Liver (tissue), 9 donors: ENCODE results near the gene ZC3H11A. TPM values are rescaled to one million over a fixed set of nuclear protein-coding genes. Genes with fewer than 3 reads are reported as not detected.

Experiments
- DNase-seq: peaks from one replicate; pipeline ENCODE4 v3.0.0-alpha.2; 2017; ENCODE audit warnings: low spot score
- H3K27ac ChIP-seq, 2 donors: one replicate each; pipeline ENCODE4 v1.7.0; 2013; ENCODE audit warnings: inconsistent platforms in 2 of 2, low read length in 2 of 2, control low read depth in 1 of 2, low read depth in 1 of 2, mild to moderate bottlenecking in 1 of 2
- H3K27me3 ChIP-seq, 4 donors: one replicate each; pipeline versions ENCODE4 v1.6.1 to v1.7.0; 2013; ENCODE audit warnings: low read length in 3 of 4, inconsistent platforms in 1 of 4, mild to moderate bottlenecking in 1 of 4, moderate library complexity in 1 of 4; ENCODE audit not compliant: control insufficient read depth in 4 of 4, insufficient read depth in 4 of 4
- H3K36me3 ChIP-seq, 4 donors: one replicate each; pipeline versions ENCODE4 v1.6.1 to v1.7.0; 2013; ENCODE audit warnings: low read length in 3 of 4, mild to moderate bottlenecking in 3 of 4, low read depth in 1 of 4, moderate library complexity in 1 of 4; ENCODE audit not compliant: control insufficient read depth in 4 of 4, insufficient read depth in 3 of 4
- H3K4me1 ChIP-seq, 4 donors: one replicate each; pipeline versions ENCODE4 v1.6.1 to v1.7.0; 2013; ENCODE audit warnings: low read length in 3 of 4, mild to moderate bottlenecking in 3 of 4, moderate library complexity in 1 of 4; ENCODE audit not compliant: control insufficient read depth in 4 of 4, insufficient read depth in 4 of 4
- H3K4me3 ChIP-seq, 3 donors: one replicate each; pipeline versions ENCODE4 v1.6.1 to v1.7.0; 2013; ENCODE audit warnings: low read length in 3 of 3, control low read depth in 1 of 3, low read depth in 1 of 3, mild to moderate bottlenecking in 1 of 3
- H3K9ac ChIP-seq, 2 donors: one replicate each; pipeline ENCODE4 v1.7.0; 2013; ENCODE audit warnings: low read length in 2 of 2, mild to moderate bottlenecking in 2 of 2, moderate library complexity in 2 of 2, control low read depth in 1 of 2, low read depth in 1 of 2
- H3K9me3 ChIP-seq, 4 donors: one replicate each; pipeline versions ENCODE4 v1.6.1 to v1.7.0; 2013; ENCODE audit warnings: low read length in 3 of 4; ENCODE audit not compliant: control insufficient read depth in 4 of 4
- CTCF ChIP-seq: fragments of 150-350 bp; IDR thresholded peaks from 2 replicates; pipeline ENCODE4 v1.5.1; 2017; ENCODE audit warnings: improper control_type of control experiment, low read depth, low read length; ENCODE audit not compliant: missing input control
- EGR1 ChIP-seq, 2 donors: IDR thresholded peaks; 2 replicates each; pipeline ENCODE4 v1.6.1; 2016 to 2018; ENCODE audit warnings: antibody characterized with exemption in 2 of 2, low read depth in 2 of 2
- FOXA1 ChIP-seq: IDR thresholded peaks from 2 replicates; pipeline ENCODE4 v1.6.1; 2016; ENCODE audit warnings: antibody characterized with exemption
- FOXA2 ChIP-seq: IDR thresholded peaks from 2 replicates; pipeline ENCODE4 v1.6.1; 2016; ENCODE audit warnings: antibody characterized with exemption
- GABPA ChIP-seq, 2 donors: IDR thresholded peaks in 1 of 2; conservative IDR thresholded peaks in 1 of 2; 2 replicates each; pipeline ENCODE4 v1.6.1; 2016; ENCODE audit warnings: antibody characterized with exemption in 2 of 2, mild to moderate bottlenecking in 1 of 2, moderate library complexity in 1 of 2
- HNF4A ChIP-seq, 2 donors: conservative IDR thresholded peaks; 2 replicates each; pipeline ENCODE4 v1.6.1; 2016; ENCODE audit warnings: antibody characterized with exemption in 2 of 2, mild to moderate bottlenecking in 2 of 2
- HNF4G ChIP-seq: IDR thresholded peaks from 2 replicates; pipeline ENCODE4 v1.6.1; 2016; ENCODE audit warnings: antibody characterized with exemption
- JUND ChIP-seq, 2 donors: IDR thresholded peaks; 2 replicates each; pipeline ENCODE4 v1.6.1; 2016; ENCODE audit warnings: antibody characterized with exemption in 2 of 2
- MAX ChIP-seq: IDR thresholded peaks from 2 replicates; pipeline ENCODE4 v1.6.1; 2016; ENCODE audit warnings: antibody characterized with exemption
- RAD21 ChIP-seq, 2 donors: IDR thresholded peaks; 2 replicates each; pipeline ENCODE4 v1.6.1; 2016; ENCODE audit warnings: antibody characterized with exemption in 2 of 2, mild to moderate bottlenecking in 2 of 2
- REST ChIP-seq: IDR thresholded peaks from 2 replicates; pipeline ENCODE4 v1.6.1; 2016; ENCODE audit warnings: antibody characterized with exemption, mild to moderate bottlenecking
- SP1 ChIP-seq: IDR thresholded peaks from 2 replicates; pipeline ENCODE4 v1.6.1; 2018; ENCODE audit warnings: antibody characterized with exemption, mild to moderate bottlenecking
- TAF1 ChIP-seq: conservative IDR thresholded peaks from 2 replicates; pipeline ENCODE4 v1.6.1; 2016; ENCODE audit warnings: antibody characterized with exemption, mild to moderate bottlenecking
- ZBTB33 ChIP-seq: IDR thresholded peaks from 2 replicates; pipeline ENCODE4 v1.6.1; 2016; ENCODE audit warnings: antibody characterized with exemption
- WGBS: extraction: QIAGEN DNeasy Blood & Tissue Kit; methylation state at CpG from one replicate; pipeline ENCODE4 v1.1.7; 2013; 5-methylcytosine and 5-hydroxymethylcytosine counted together
- polyA plus RNA-seq, 2 donors: library from polyadenylated mRNA; stranded (reverse) in 1 of 2; unstranded in 1 of 2; fragments of 200-250 nt in 1 of 2; fragments of >200 nt in 1 of 2; fragmentation: Nextera tagmentation in 1 of 2; extraction: Ambion mirVana in 1 of 2; gene quantifications; one replicate each; pipeline versions ENCODE4 v1.2.1 to v1.2.3, GENCODE V29; 2013 to 2015
- total RNA-seq, 2 donors: library from RNA; depleted of rRNA; stranded (reverse); fragments of >200 nt; gene quantifications; one replicate each; pipeline ENCODE4 v1.2.3, GENCODE V29; 2014
- donor health status: healthy.
- donor health status: healthy.
- donor health status: healthy.
- donor health status: healthy.
- donor health status: healthy.

ZC3H11A gene
- total and polyA plus RNA-seq, 4 donors, result 14.9 to 76.8 (median 30.2) TPM

- 98% methylated on average over 1 of the region's 1 CpG for WGBS
- DNase-seq, result no peak
- no peak overlapping the region for H3K4me3 ChIP-seq
- no peak for TF ChIP-seq MAX
- TF ChIP-seq HNF4G, result no peak
- no peak for TF ChIP-seq FOXA1
- TF ChIP-seq HNF4A (conservative IDR thresholded peaks at IDR 0.05), result no peak
- no peak for TF ChIP-seq EGR1 (IDR thresholded peaks at IDR 0.05; ENCODE audit: low read depth in 2 of 2)
- TF ChIP-seq REST, result no peak
- TF ChIP-seq RAD21 (IDR thresholded peaks at IDR 0.05), result no peak
- no peak for TF ChIP-seq GABPA (IDR thresholded peaks at IDR 0.05 in 1 of 2, conservative IDR thresholded peaks at IDR 0.05 in 1 of 2)
- no peak for TF ChIP-seq FOXA2
- H3K9ac ChIP-seq, result no peak overlapping the region
- peaks cover 0 to 3% (median 0%) of the 10 kb centered on the region in 4 donors for H3K4me1 ChIP-seq
- H3K36me3 ChIP-seq, result no peaks in the 10 kb centered on the region
- no peaks in the 10 kb centered on the region for H3K27me3 ChIP-seq
- no peaks in the 10 kb centered on the region for H3K9me3 ChIP-seq
- H3K27ac ChIP-seq, result no peak overlapping the region
These were observed 22.6 kb upstream of the ZC3H11A start for GRCh38 chr1:203772836-203773235.

- H3K9me3 ChIP-seq, result no peaks in the 10 kb centered on the region
- no peak for DNase-seq
- H3K36me3 ChIP-seq, result no peaks in the 10 kb centered on the region
- no peak overlapping the region for H3K27ac ChIP-seq
- TF ChIP-seq RAD21 (IDR thresholded peaks at IDR 0.05) (peak; percentile 70 to 72), JUND (IDR thresholded peaks at IDR 0.05) (no peak), MAX (no peak), TAF1 (no peak), SP1 (no peak), EGR1 (IDR thresholded peaks at IDR 0.05; ENCODE audit: low read depth in 2 of 2) (no peak), CTCF (peak; percentile 31), ZBTB33 (no peak), HNF4A (conservative IDR thresholded peaks at IDR 0.05) (no peak)
- 63% methylated on average over 4 of the region's 4 CpGs for WGBS
- H3K27me3 ChIP-seq, result no peaks in the 10 kb centered on the region
- H3K4me1 ChIP-seq, result no peaks in the 10 kb centered on the region
- H3K4me3 ChIP-seq, result no peak overlapping the region
- H3K9ac ChIP-seq, result no peak overlapping the region
These were observed 18.8 kb upstream of the ZC3H11A start for GRCh38 chr1:203776636-203777035.
